ENCODE results near the gene SNORC.

Gene SNORC

GRCh38 chr2:232913903-232914302 is 43.8 kb downstream of the SNORC start:
- H3K4me2 ChIP-seq (ENCODE audit: low read length), result no peak overlapping the region
- H4K20me1 ChIP-seq (ENCODE audit: insufficient read depth, low read length), result no peaks in the 10 kb centered on the region
- TF ChIP-seq CTCF (IDR thresholded peaks at IDR 0.05; ENCODE audit: low read length) (no peak), EZH2 (IDR thresholded peaks at IDR 0.05; ENCODE audit: borderline replicate concordance, low read length) (no peak)
- H3F3A ChIP-seq (ENCODE audit: insufficient read depth, low read length), result no peaks in the 10 kb centered on the region
- peaks cover 14% of the 10 kb centered on the region for H3K9me3 ChIP-seq (ENCODE audit: low read length)
- peaks cover 9% of the 10 kb centered on the region; the same call in 1 of the 2 replicates for H3K27me3 ChIP-seq (ENCODE audit: insufficient read depth, low read length)
- no peak overlapping the region for H3K27ac ChIP-seq (ENCODE audit: low read depth, low read length, poor library complexity, severe bottlenecking)
- H3K79me2 ChIP-seq (ENCODE audit: insufficient read depth, low read length), result no peaks in the 10 kb centered on the region
- no peak overlapping the region for H3K9ac ChIP-seq (ENCODE audit: low read length)
- H3K4me3 ChIP-seq (ENCODE audit: low read depth, low read length, poor library complexity, severe bottlenecking), result no peak overlapping the region
- no peak overlapping the region for H2AFZ ChIP-seq (ENCODE audit: low read length)
- H3K9me2 ChIP-seq (ENCODE audit: low read depth, low read length), result no peaks in the 10 kb centered on the region
- no peaks in the 10 kb centered on the region for H3K4me1 ChIP-seq (ENCODE audit: insufficient read depth, low read length, severe bottlenecking)
- no peaks in the 10 kb centered on the region for H3K36me3 ChIP-seq (ENCODE audit: insufficient read depth, low read length)

GRCh38 chr2:232919141-232919540 is 49.1 kb downstream of the SNORC start:
- Histone ChIP-seq H3K9ac (ENCODE audit: low read length) (no peak overlapping the region), H3K9me3 (ENCODE audit: low read length) (no peaks in the 10 kb centered on the region), H3K79me2 (ENCODE audit: insufficient read depth, low read length) (no peaks in the 10 kb centered on the region), H3K36me3 (ENCODE audit: insufficient read depth, low read length) (no peaks in the 10 kb centered on the region), H3K27me3 (ENCODE audit: insufficient read depth, low read length) (peaks cover 3% of the 10 kb centered on the region; the same call in 1 of the 2 replicates), H3K4me1 (ENCODE audit: insufficient read depth, low read length, severe bottlenecking) (no peaks in the 10 kb centered on the region), H4K20me1 (ENCODE audit: insufficient read depth, low read length) (no peaks in the 10 kb centered on the region), H3K4me3 (ENCODE audit: low read depth, low read length, poor library complexity, severe bottlenecking) (no peak overlapping the region), H3F3A (ENCODE audit: insufficient read depth, low read length) (no peaks in the 10 kb centered on the region), H3K27ac (ENCODE audit: low read depth, low read length, poor library complexity, severe bottlenecking) (no peak overlapping the region), H3K4me2 (ENCODE audit: low read length) (no peak overlapping the region), H3K9me2 (ENCODE audit: low read depth, low read length) (no peaks in the 10 kb centered on the region), H2AFZ (ENCODE audit: low read length) (no peak overlapping the region)
- no peak for TF ChIP-seq CTCF (IDR thresholded peaks at IDR 0.05; ENCODE audit: low read length)
- TF ChIP-seq EZH2 (IDR thresholded peaks at IDR 0.05; ENCODE audit: borderline replicate concordance, low read length), result no peak

- Histone ChIP-seq H3K9me2 (ENCODE audit: low read depth, low read length) (no peaks in the 10 kb centered on the region), H3K27ac (ENCODE audit: low read depth, low read length, poor library complexity, severe bottlenecking) (no peak overlapping the region), H3K4me2 (ENCODE audit: low read length) (no peak overlapping the region), H3K9me3 (ENCODE audit: low read length) (no peaks in the 10 kb centered on the region), H3K9ac (ENCODE audit: low read length) (no peak overlapping the region), H3K36me3 (ENCODE audit: insufficient read depth, low read length) (no peaks in the 10 kb centered on the region), H3F3A (ENCODE audit: insufficient read depth, low read length) (no peaks in the 10 kb centered on the region), H4K20me1 (ENCODE audit: insufficient read depth, low read length) (no peaks in the 10 kb centered on the region), H3K79me2 (ENCODE audit: insufficient read depth, low read length) (no peaks in the 10 kb centered on the region), H3K4me3 (ENCODE audit: low read depth, low read length, poor library complexity, severe bottlenecking) (no peak overlapping the region), H3K27me3 (ENCODE audit: insufficient read depth, low read length) (peaks cover 3% of the 10 kb centered on the region), H2AFZ (ENCODE audit: low read length) (no peak overlapping the region), H3K4me1 (ENCODE audit: insufficient read depth, low read length, severe bottlenecking) (no peaks in the 10 kb centered on the region)
- no peak for TF ChIP-seq EZH2 (IDR thresholded peaks at IDR 0.05; ENCODE audit: borderline replicate concordance, low read length)
- no peak for TF ChIP-seq CTCF (IDR thresholded peaks at IDR 0.05; ENCODE audit: low read length)
These were observed 50.0 kb downstream of the SNORC start for GRCh38 chr2:232920055-232920454.
